ENCODE data around the gene DBX1.

DBX1 gene

DNA sequence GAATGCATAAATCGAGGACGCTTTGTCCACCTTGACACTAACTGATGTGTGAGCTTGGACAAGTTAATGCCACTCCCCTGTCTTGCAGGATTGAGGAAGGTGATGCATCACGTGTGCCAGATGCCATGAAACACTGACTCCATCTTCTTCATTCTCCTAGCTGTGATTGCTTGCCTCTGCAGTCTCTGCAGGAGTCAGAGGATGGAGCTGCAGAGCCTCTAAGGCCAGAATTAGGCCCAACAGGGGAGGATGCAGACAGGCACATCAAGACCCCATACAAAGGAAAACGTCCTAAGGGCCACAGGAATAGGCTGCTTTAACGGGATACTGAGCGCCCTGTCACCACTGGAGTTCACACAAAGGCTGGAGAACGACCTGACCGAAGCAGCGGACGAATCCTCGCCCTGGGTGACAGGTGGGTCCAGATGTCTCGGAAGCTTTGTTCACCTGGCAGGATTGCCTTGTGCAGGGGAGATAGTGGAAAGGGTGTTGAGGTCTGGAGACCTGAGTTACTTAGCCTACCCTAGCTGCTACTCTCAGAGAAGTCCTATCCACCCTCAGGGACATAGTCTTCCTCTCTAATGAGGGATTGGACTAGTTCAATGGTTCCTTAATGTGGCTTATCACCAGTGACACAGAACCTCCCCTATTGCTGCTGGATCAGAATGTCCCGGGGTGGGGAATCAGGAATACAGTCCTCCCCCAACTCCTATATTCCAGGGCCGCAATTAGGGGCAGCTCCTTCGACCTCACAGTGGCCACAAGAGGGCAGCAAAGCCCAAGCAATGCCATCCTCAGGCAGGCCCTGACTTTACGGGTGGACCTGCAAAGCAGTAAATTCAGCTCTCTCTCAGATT, 32.4 kb downstream of the DBX1 start:
- H2AFZ ChIP-seq (ENCODE audit: low read depth, low read length) = no peak overlapping the region

DNA sequence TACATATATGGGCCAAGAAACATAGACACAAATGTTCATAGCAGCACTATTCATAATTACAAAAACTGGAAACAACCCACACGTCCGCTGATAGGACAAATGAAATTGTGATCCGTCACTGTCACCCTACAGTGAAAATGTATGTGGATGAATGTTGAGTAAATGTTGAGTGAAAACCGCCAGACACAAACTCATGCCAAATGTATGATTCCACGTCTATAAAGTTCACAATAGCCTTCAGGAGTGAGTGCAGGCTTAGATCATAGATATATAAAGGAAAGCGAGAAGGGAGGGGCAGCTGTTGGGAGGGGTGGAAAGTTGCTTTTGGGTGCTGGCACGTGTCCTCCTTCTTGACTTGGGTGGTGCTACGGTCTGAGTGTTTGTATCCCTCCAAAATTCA, 33.6 kb downstream of the DBX1 start:
- Histone ChIP-seq H3K27ac (ENCODE audit: low read length) (no peak overlapping the region), H3K4me2 (ENCODE audit: low read length) (no peak overlapping the region), H3K4me3 (ENCODE audit: low read length) (no peak overlapping the region), H2AFZ (ENCODE audit: low read depth, low read length) (no peak overlapping the region), H3K79me2 (ENCODE audit: low read length) (no peaks in the 10 kb centered on the region), H3K4me1 (ENCODE audit: low read length) (no peaks in the 10 kb centered on the region), H4K20me1 (ENCODE audit: insufficient read depth, low read length) (no peaks in the 10 kb centered on the region), H3K9ac (ENCODE audit: low read length) (no peak overlapping the region), H3K36me3 (replicated peaks; ENCODE audit: low read depth, low read length) (no peaks in the 10 kb centered on the region), H3K9me3 (ENCODE audit: insufficient read depth, low read length) (no peaks in the 10 kb centered on the region), H3K27me3 (ENCODE audit: low read depth, low read length) (0 out of 2 replicates have a peak, but pooled peaks cover 4% of the 10 kb centered on the region)
- TF ChIP-seq EZH2phosphoT487 (IDR thresholded peaks at IDR 0.05; ENCODE audit: low read depth) = no peak
- TF ChIP-seq, protein P1, sequence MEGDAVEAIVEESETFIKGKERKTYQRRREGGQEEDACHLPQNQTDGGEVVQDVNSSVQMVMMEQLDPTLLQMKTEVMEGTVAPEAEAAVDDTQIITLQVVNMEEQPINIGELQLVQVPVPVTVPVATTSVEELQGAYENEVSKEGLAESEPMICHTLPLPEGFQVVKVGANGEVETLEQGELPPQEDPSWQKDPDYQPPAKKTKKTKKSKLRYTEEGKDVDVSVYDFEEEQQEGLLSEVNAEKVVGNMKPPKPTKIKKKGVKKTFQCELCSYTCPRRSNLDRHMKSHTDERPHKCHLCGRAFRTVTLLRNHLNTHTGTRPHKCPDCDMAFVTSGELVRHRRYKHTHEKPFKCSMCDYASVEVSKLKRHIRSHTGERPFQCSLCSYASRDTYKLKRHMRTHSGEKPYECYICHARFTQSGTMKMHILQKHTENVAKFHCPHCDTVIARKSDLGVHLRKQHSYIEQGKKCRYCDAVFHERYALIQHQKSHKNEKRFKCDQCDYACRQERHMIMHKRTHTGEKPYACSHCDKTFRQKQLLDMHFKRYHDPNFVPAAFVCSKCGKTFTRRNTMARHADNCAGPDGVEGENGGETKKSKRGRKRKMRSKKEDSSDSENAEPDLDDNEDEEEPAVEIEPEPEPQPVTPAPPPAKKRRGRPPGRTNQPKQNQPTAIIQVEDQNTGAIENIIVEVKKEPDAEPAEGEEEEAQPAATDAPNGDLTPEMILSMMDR (IDR thresholded peaks at IDR 0.05; ENCODE audit: low read depth, low read length) = no peak

More for the DNA sequence above, 32.4 kb downstream of the DBX1 start:
- Histone ChIP-seq H3K9ac (ENCODE audit: low read length) (no peak overlapping the region), H3K4me1 (ENCODE audit: low read length) (no peaks in the 10 kb centered on the region), H4K20me1 (ENCODE audit: insufficient read depth, low read length) (no peaks in the 10 kb centered on the region), H3K27me3 (ENCODE audit: low read depth, low read length) (0 out of 2 replicates have a peak, but pooled peaks cover 4% of the 10 kb centered on the region), H3K36me3 (replicated peaks; ENCODE audit: low read depth, low read length) (no peaks in the 10 kb centered on the region), H3K79me2 (ENCODE audit: low read length) (no peaks in the 10 kb centered on the region), H3K27ac (ENCODE audit: low read length) (no peak overlapping the region), H3K4me2 (ENCODE audit: low read length) (no peak overlapping the region), H3K4me3 (ENCODE audit: low read length) (no peak overlapping the region), H3K9me3 (ENCODE audit: insufficient read depth, low read length) (no peaks in the 10 kb centered on the region)
- TF ChIP-seq EZH2phosphoT487 (IDR thresholded peaks at IDR 0.05; ENCODE audit: low read depth) = no peak
- TF ChIP-seq, protein P1 (IDR thresholded peaks at IDR 0.05; ENCODE audit: low read depth, low read length) = peak; percentile 91

DNA sequence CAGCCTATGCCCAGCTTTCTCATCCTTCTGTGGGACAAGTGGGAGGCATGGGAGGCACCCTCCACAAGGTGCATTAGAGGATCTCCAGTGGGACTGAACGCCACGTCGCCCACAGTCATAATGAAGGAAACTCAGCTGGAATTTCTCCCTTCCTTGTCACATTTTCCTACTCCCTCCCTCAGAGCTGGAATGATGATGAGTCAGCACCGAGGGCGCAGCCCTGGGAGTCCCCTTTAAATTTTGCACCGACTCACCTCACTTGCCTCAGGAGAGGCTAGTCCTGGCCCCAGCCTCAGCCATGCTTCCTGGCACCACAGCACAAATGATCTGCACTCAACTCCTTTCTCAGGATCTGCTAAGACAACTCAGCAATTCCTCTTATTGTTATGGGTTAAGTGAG, 34.3 kb downstream of the DBX1 start:
- Histone ChIP-seq H3K9ac (ENCODE audit: low read length) (no peak overlapping the region), H3K36me3 (replicated peaks; ENCODE audit: low read depth, low read length) (no peaks in the 10 kb centered on the region), H3K4me3 (ENCODE audit: low read length) (no peak overlapping the region), H3K4me2 (ENCODE audit: low read length) (no peak overlapping the region), H3K9me3 (ENCODE audit: insufficient read depth, low read length) (no peaks in the 10 kb centered on the region), H3K27me3 (ENCODE audit: low read depth, low read length) (peaks cover 10% of the 10 kb centered on the region), H3K4me1 (ENCODE audit: low read length) (no peaks in the 10 kb centered on the region), H3K27ac (ENCODE audit: low read length) (no peak overlapping the region), H4K20me1 (ENCODE audit: insufficient read depth, low read length) (no peaks in the 10 kb centered on the region), H3K79me2 (ENCODE audit: low read length) (no peaks in the 10 kb centered on the region), H2AFZ (ENCODE audit: low read depth, low read length) (no peak overlapping the region)
- TF ChIP-seq EZH2phosphoT487 (IDR thresholded peaks at IDR 0.05; ENCODE audit: low read depth) = no peak
- TF ChIP-seq, protein P1 (IDR thresholded peaks at IDR 0.05; ENCODE audit: low read depth, low read length) = no peak

DNA sequence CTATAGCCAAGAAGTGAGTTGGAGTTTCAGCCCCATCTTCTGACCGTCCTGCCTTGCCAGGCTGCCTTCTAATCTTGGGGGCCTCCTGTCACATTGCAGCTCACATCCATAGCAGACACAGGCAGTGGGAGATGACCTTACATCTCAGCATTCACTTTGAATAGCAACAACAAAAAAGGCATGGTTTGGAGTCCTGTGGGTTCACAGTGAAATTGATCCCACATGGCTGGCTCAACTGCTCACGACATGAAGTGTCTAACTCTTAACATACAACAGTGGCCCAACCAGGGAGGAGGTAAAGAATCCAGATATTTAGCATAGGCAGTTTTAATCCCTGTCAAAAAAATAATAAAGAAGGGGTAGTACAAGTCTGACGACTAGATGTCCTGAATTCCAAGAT, 38.1 kb downstream of the DBX1 start:
- no peak overlapping the region for H3K27ac ChIP-seq (ENCODE audit: low read length)
- no peak overlapping the region for H3K4me2 ChIP-seq (ENCODE audit: low read length)
- no peaks in the 10 kb centered on the region for H4K20me1 ChIP-seq (ENCODE audit: insufficient read depth, low read length)
- H3K36me3 ChIP-seq (replicated peaks; ENCODE audit: low read depth, low read length) = no peaks in the 10 kb centered on the region
- no peaks in the 10 kb centered on the region for H3K4me1 ChIP-seq (ENCODE audit: low read length)
- no peak for TF ChIP-seq EZH2phosphoT487 (IDR thresholded peaks at IDR 0.05; ENCODE audit: low read depth)
- TF ChIP-seq, protein P1 (IDR thresholded peaks at IDR 0.05; ENCODE audit: low read depth, low read length) = no peak
- no peaks in the 10 kb centered on the region for H3K79me2 ChIP-seq (ENCODE audit: low read length)
- H3K9me3 ChIP-seq (ENCODE audit: insufficient read depth, low read length) = no peaks in the 10 kb centered on the region
- no peak overlapping the region for H2AFZ ChIP-seq (ENCODE audit: low read depth, low read length)
- H3K4me3 ChIP-seq (ENCODE audit: low read length) = no peak overlapping the region
- no peak overlapping the region for H3K9ac ChIP-seq (ENCODE audit: low read length)
- peaks cover 29% of the 10 kb centered on the region for H3K27me3 ChIP-seq (ENCODE audit: low read depth, low read length)

Data from OCI-LY3 (cell line).